Thyroid gland (tissue), 4 donors: Measurements from ENCODE around the gene SUOX. TPM values are rescaled to one million over a fixed set of nuclear protein-coding genes. Genes with fewer than 3 reads are reported as not detected.

Source experiments
- DNase-seq, 2 donors: peaks; one replicate each; pipeline ENCODE4 v3.0.0-alpha.2; 2019
- H3K27ac ChIP-seq, 3 donors: fragments of 200-600 bp; sonication (generic); 1 replicate in 2 of 3; 2 replicates in 1 of 3; pipeline ENCODE4 v1.5.1; 2016 to 2019; ENCODE audit warnings: mild to moderate bottlenecking in 1 of 3, moderate library complexity in 1 of 3
- H3K27me3 ChIP-seq: fragments of 200-600 bp; sonication (generic); one replicate; pipeline ENCODE4 v1.5.1; 2019
- H3K36me3 ChIP-seq, 2 donors: fragments of 200-600 bp; sonication (generic); one replicate each; pipeline ENCODE4 v1.5.1; 2016 to 2019
- H3K4me1 ChIP-seq, 2 donors: fragments of 200-600 bp; sonication (generic); one replicate each; pipeline ENCODE4 v1.5.1; 2017 to 2019
- H3K4me3 ChIP-seq, 3 donors: fragments of 200-600 bp; sonication (generic); replicated peaks in 1 of 3; 1 replicate in 2 of 3; 2 replicates in 1 of 3; pipeline ENCODE4 v1.5.1; 2016; ENCODE audit warnings: mild to moderate bottlenecking in 1 of 3
- H3K9me3 ChIP-seq: fragments of 200-600 bp; sonication (generic); one replicate; pipeline ENCODE4 v1.5.1; 2017
- POLR2A ChIP-seq, 2 donors: fragments of 450-650 bp; IDR thresholded peaks; one replicate each; pipeline ENCODE4 v1.6.1; 2017; ENCODE audit warnings: antibody characterized with exemption in 2 of 2, mild to moderate bottlenecking in 2 of 2, moderate library complexity in 1 of 2
- WGBS, 2 donors: methylation state at CpG; one replicate each; pipeline ENCODE4 v1.1.5; 2017; 5-methylcytosine and 5-hydroxymethylcytosine counted together
- intact Hi-C: fragments of 100-400 bp; cut with DNase I; formaldehyde crosslinking; loops from one replicate; pipeline ENCODE4 v1.15.1; 2023
- total RNA-seq, 4 donors: library from RNA; depleted of rRNA; stranded (reverse); fragments of >200 nt; gene quantifications; one replicate each; pipeline ENCODE4 v1.2.3, GENCODE V29; 2016
- TF ChIP-seq, protein P1 (sequence below), 6 experiments: fragments of 200-600 bp in 3 of 6; fragments of 450-650 bp in 3 of 6; sonication (generic) in 3 of 6; IDR thresholded peaks; one replicate each; pipeline ENCODE4 v1.5.1; 2016 to 2019; ENCODE audit warnings: antibody characterized with exemption in 6 of 6, mild to moderate bottlenecking in 2 of 6, inconsistent platforms in 1 of 6, moderate library complexity in 1 of 6

Gene SUOX
- total RNA-seq, 4 donors from 2014 or later, result 18.7 to 36.8 (median 36.2) TPM

DNA sequence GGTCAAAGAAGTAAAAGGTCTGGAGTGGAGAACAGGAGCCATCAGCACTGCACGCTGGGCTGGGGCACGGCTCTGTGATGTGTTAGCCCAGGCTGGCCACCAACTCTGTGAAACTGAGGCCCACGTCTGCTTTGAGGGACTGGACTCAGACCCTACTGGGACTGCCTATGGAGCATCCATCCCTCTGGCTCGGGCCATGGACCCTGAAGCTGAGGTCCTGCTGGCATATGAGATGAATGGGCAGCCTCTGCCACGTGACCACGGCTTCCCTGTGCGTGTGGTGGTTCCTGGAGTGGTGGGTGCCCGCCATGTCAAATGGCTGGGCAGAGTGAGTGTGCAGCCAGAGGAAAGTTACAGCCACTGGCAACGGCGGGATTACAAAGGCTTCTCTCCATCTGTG, 7.1 kb downstream of the SUOX start:
- H3K9me3 ChIP-seq, result no peaks in the 10 kb centered on the region
- peaks cover 6 to 11% of the 10 kb centered on the region in 2 donors for H3K36me3 ChIP-seq
- no peaks in the 10 kb centered on the region for H3K27me3 ChIP-seq
- H3K4me1 ChIP-seq, result peaks cover 4 to 9% of the 10 kb centered on the region in 2 donors
- no peak overlapping the region for H3K4me3 ChIP-seq
- no peak for DNase-seq
- H3K27ac ChIP-seq, result no peak overlapping the region
- TF ChIP-seq, protein P1, sequence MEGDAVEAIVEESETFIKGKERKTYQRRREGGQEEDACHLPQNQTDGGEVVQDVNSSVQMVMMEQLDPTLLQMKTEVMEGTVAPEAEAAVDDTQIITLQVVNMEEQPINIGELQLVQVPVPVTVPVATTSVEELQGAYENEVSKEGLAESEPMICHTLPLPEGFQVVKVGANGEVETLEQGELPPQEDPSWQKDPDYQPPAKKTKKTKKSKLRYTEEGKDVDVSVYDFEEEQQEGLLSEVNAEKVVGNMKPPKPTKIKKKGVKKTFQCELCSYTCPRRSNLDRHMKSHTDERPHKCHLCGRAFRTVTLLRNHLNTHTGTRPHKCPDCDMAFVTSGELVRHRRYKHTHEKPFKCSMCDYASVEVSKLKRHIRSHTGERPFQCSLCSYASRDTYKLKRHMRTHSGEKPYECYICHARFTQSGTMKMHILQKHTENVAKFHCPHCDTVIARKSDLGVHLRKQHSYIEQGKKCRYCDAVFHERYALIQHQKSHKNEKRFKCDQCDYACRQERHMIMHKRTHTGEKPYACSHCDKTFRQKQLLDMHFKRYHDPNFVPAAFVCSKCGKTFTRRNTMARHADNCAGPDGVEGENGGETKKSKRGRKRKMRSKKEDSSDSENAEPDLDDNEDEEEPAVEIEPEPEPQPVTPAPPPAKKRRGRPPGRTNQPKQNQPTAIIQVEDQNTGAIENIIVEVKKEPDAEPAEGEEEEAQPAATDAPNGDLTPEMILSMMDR (IDR thresholded peaks at IDR 0.05), result no peak
- no peak for TF ChIP-seq POLR2A (IDR thresholded peaks at IDR 0.05)
- intact Hi-C loops, result loop anchor here (5.0 kb wide), 1 partner anchor 33 kb away; no protein-coding TSS in a partner anchor
- 92 to 96% methylated on average over 9 of the region's 10 CpGs for WGBS, 2 donors

DNA sequence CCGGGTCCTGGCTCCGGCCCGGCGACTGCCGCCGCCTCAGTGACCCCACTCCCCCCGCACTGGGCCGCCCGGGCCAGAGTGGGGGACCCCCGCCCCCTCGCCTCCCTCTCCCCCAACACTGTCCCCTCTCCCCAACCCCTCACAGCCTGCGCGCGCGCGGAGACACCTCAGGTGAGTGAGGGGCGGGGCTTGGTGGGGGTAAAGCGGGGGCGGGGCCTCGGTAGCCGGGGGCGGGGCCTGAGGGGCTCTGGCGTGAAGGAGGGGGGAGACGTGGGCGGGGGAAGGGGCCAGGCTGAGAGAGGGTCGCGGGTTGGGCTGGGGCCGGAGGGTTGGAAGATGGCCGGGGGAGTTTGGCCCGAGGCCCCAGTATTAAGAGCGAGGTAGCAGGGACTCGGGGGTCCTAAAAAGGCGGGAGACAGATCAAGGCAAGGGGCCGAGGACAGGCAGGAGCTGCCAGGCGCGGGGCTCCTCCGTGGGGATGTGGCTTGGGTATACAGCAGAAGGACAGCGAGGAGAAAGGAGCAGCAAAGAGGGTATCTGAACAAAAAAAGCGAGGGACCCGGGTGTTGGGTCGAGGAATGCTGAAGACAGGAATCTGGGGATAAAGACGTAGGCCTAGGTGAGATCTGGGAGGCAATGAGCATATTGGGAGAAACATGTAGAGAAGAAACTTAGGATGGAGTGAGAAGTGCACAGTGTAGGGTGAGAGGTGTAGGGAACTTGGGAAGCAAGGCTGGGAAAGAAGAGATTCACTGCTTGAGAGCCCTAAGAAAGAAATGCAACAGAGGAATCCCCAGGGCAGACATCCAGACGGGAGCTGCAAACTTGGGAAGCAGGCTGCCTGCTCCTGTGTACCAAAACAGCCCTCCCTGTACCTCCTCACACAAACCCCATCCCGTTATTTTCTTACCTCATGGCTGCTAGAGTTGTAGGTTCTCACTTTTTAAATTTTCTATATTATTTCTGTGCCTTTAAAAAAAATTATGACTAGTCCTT, 10.8 kb downstream of the SUOX start:
- intact Hi-C loops, result no loop called here
- TF ChIP-seq, protein P1 (IDR thresholded peaks at IDR 0.05), result no peak
- TF ChIP-seq POLR2A (IDR thresholded peaks at IDR 0.05), result no peak
- H3K36me3 ChIP-seq, result peaks cover 6 to 7% of the 10 kb centered on the region in 2 donors
- H3K4me1 ChIP-seq, result peaks cover 4 to 9% of the 10 kb centered on the region in 2 donors
- H3K27me3 ChIP-seq, result no peaks in the 10 kb centered on the region
- H3K27ac ChIP-seq, result peak overlapping the region; percentile 96 to 98 (median 98)
- 2 to 3% methylated on average over 22 to 28 of the region's 44 CpGs for WGBS, 2 donors
- no peaks in the 10 kb centered on the region for H3K9me3 ChIP-seq
- peak; percentile 73 to 75 for DNase-seq
- peak overlapping the region; percentile 24 to 91 (median 65) for H3K4me3 ChIP-seq

DNA sequence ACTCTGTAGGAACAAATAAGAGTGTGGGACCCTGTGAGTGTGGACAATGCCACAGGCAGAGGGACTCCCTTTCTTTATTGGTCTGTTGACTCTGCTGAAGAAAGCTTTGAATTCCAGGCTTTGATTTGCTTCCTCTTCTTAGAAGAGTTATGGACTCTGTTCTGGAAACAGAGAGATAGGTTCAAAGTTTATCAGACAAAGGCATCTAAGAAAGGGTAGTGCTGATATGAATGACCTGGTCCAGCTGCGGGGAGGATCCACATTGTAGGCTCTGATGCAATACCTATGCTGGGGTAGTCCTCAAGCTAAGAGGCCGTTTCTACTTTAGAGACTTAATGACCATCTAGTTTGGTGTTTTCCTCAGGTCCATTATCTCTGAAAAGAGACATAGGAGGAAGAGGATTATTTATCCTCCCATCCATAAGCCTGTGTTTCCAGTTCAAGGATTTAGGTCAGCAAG, 13.1 kb downstream of the SUOX start:
- TF ChIP-seq, protein P1 (IDR thresholded peaks at IDR 0.05), result no peak
- TF ChIP-seq POLR2A (IDR thresholded peaks at IDR 0.05), result no peak
- 72 to 78% methylated on average over 2 of the region's 2 CpGs for WGBS, 2 donors

DNA sequence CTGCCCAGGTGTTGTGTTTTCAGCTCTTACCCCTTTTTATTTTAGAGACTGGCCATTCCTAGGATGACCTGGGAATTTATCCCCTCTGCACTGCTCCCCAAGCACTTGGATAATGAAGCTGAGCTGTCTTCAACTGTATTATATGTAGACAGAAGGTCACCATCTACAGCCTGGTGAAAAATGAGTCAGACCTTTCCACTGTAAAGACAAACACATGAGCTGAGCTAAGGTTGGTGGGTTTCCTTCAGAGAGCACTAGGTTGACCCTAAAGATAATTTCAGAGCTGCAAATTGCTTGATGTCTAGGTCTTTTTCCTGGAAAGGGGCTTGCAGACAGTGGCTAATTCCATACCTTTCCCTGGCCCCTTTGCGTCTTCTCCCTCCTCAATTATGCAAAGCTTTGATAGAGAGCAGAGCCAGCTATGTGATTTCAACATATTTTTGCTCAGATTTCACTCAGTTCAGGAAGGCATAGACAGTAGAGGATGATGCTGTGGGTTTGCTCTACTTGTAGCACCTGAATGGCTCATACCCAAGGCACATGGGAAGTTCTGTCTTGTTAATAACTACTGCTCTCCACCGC, 14.5 kb downstream of the SUOX start:
- no peaks in the 10 kb centered on the region for H3K27me3 ChIP-seq
- DNase-seq, result no peak
- peaks cover 27 to 30% of the 10 kb centered on the region in 2 donors for H3K4me1 ChIP-seq
- H3K27ac ChIP-seq, result no peak overlapping the region
- no peak for TF ChIP-seq POLR2A (IDR thresholded peaks at IDR 0.05)
- TF ChIP-seq, protein P1 (IDR thresholded peaks at IDR 0.05), result no peak
- no peaks in the 10 kb centered on the region for H3K9me3 ChIP-seq
- no peaks in the 10 kb centered on the region for H3K36me3 ChIP-seq
- intact Hi-C loops, result no loop called here
- H3K4me3 ChIP-seq, result no peak overlapping the region
- WGBS, 2 donors, result 89 to 90% methylated on average over 2 of the region's 2 CpGs

More for the DNA sequence above, 13.1 kb downstream of the SUOX start:
- H3K27me3 ChIP-seq, result no peaks in the 10 kb centered on the region
- H3K4me3 ChIP-seq, result no peak overlapping the region
- DNase-seq, result no peak
- no peaks in the 10 kb centered on the region for H3K36me3 ChIP-seq
- H3K9me3 ChIP-seq, result no peaks in the 10 kb centered on the region
- H3K4me1 ChIP-seq, result peaks cover 27 to 28% of the 10 kb centered on the region in 2 donors
- intact Hi-C loops, result no loop called here
- no peak overlapping the region for H3K27ac ChIP-seq
